ENCODE measurements around the gene FBXL19. TPM values are rescaled to one million over a fixed set of nuclear protein-coding genes. Genes with fewer than 3 reads are reported as not detected.

FBXL19 gene
- total and polyA plus RNA-seq, 9 of the 15 experiments (the other 6 are each of a cell fraction or from before 2014, with no cell fraction given): 0.13 to 48.0 (median 13.5) TPM; not detected in 1

DNA sequence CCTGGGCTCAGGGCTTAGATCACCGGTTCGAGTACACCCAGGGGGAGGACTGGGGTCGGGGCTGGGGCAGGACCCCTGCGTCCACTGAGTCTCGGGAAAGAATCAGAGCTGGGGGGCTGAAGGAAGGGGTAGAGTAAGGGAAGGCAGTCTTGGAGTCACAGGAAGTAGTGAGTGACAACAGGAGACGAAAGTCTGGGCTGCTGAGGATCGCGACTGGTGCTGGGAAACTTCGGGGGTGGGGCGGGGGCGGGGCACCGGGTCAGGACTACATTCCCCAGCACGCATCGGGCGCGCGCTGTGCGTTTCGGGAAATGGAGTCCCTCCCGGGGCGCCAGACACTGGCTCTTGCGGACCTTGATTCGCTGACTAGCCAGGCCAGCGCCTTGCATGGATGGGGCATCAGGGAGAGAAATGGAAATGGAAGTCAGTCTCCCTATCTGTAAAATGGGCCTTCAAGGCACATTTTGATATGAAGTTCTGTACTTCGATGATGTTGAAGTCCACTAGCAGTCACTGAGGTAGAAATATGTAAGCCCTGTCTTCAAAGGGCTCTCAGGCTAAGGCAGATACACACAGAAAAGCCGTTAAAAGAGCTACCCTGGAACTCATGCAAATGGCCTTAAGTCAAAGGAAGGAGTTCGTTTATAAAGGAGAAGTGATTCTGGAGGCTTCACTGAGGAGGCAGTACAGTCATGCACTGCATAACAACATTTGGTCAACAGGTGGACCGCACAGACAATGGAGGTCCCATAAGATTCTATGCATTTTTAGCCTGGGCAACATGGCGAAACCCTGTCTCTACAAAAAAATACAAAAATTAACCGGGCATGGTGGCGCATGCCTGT, 26.3 kb upstream of the FBXL19 start (continued):
- no peak for TF ChIP-seq PBX2 (CRISPR knock-in tag; IDR thresholded peaks at IDR 0.05; ENCODE audit: low read depth)
- TF ChIP-seq PBX2 (tag; conservative IDR thresholded peaks at IDR 0.05; ENCODE audit: low read depth): 0 out of 2 replicates have a peak, but pooled peaks have one; percentile 33
- TF ChIP-seq, protein P1, sequence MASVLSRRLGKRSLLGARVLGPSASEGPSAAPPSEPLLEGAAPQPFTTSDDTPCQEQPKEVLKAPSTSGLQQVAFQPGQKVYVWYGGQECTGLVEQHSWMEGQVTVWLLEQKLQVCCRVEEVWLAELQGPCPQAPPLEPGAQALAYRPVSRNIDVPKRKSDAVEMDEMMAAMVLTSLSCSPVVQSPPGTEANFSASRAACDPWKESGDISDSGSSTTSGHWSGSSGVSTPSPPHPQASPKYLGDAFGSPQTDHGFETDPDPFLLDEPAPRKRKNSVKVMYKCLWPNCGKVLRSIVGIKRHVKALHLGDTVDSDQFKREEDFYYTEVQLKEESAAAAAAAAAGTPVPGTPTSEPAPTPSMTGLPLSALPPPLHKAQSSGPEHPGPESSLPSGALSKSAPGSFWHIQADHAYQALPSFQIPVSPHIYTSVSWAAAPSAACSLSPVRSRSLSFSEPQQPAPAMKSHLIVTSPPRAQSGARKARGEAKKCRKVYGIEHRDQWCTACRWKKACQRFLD (CRISPR knock-in tag; IDR thresholded peaks at IDR 0.05): peak; percentile 92
- no peak for TF ChIP-seq EWSR1 (IDR thresholded peaks at IDR 0.05; ENCODE audit: borderline replicate concordance, low read depth, partially characterized antibody)
- no peak for TF ChIP-seq NEUROD1 (IDR thresholded peaks at IDR 0.05; ENCODE audit: borderline replicate concordance, low read depth, low read length, partially characterized antibody)
- TF ChIP-seq ZNF398 (CRISPR knock-in tag; IDR thresholded peaks at IDR 0.05): no peak
- no peak for TF ChIP-seq PTBP1 (IDR thresholded peaks at IDR 0.05; ENCODE audit: low read depth, low read length)
- no peak for TF ChIP-seq FOXP1 (CRISPR knock-in tag; IDR thresholded peaks at IDR 0.05)
- no peak for TF ChIP-seq PCBP2 (IDR thresholded peaks at IDR 0.05; ENCODE audit: low read depth, low read length, poor library complexity, severe bottlenecking)
- no peak for TF ChIP-seq ZNF124 (CRISPR knock-in tag; IDR thresholded peaks at IDR 0.05)
- no peak for TF ChIP-seq ZNF239 (CRISPR knock-in tag; IDR thresholded peaks at IDR 0.05)
- TF ChIP-seq ZNF263 (CRISPR knock-in tag; IDR thresholded peaks at IDR 0.05; ENCODE audit: borderline replicate concordance): 0 out of 2 replicates have a peak, but pooled peaks have one; percentile 10
- TF ChIP-seq RCOR1 (IDR thresholded peaks at IDR 0.05; ENCODE audit: borderline replicate concordance in 1 of 2, low read depth in 2 of 2, low read length in 2 of 2): peak in 1 of 2 experiments; percentile 79; a peak in 1 of 4 replicates
- no peak for TF ChIP-seq SMARCC2 (IDR thresholded peaks at IDR 0.05; ENCODE audit: low read depth)
- TF ChIP-seq TCF7L2 (IDR thresholded peaks at IDR 0.05; ENCODE audit: low read depth, low read length): no peak
- no peak for TF ChIP-seq ID3 (CRISPR knock-in tag; IDR thresholded peaks at IDR 0.05)
- TF ChIP-seq ID3 (tag; IDR thresholded peaks at IDR 0.05): no peak
- TF ChIP-seq PKNOX1 (IDR thresholded peaks at IDR 0.05): peak; percentile 88

All from K562 (cell line).